Hematopoietic multipotent progenitor cell treated with erythropoietin and hydrocortisone succinate and interleukin-3 and kit ligand, for 15 days (in vitro differentiated cells): ENCODE measurements around the gene KPNA2.
"Not testable (repeated sequence)": the region's sequence is repeated elsewhere in the genome, so short reads cannot be mapped to it uniquely, and the experiment has no call there.

Source experiments
- DNase-seq: peaks from one replicate; pipeline ENCODE4 v3.0.0-alpha.2; 2015; ENCODE audit warnings: low spot score

Gene KPNA2

DNA sequence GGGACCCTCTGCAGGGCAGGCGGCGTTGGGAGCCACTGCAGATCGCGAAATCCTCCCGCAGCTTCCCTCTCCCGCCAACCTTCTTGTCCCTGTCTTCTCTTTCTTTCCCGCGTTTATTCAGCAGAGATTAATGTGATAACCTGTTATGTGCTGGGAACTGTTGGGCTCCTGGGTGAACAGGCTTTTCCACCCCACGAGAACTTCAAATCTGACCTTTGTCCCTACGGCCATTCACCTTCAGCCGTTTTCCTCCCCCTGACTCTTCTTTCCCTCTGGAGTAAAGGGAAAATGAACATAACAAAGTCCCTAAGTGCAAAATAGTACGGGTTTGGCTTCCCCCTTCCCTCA is 15.2 kb upstream of the KPNA2 start:
- DNase-seq = no peak

DNA sequence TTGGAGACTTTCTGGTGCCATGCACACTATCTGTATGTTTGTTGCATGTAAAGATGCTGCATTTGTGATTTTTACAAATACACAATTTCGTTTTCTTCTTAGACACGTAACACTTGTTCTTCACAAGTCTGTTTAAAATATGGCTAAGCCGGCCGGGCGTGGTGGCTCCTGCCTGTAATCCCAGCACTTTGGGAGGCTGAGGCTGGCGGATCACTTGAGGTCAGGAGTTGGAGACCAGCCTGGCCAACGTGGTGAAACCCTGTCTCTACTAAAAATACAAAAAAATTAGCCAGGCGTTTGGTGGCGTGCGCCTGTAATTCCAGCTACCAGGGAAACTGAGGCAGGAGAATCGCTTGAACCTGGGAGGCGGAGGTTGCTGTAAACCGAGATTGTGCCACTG is 14.7 kb upstream of the KPNA2 start:
- DNase-seq = not testable (repeated sequence)

DNA sequence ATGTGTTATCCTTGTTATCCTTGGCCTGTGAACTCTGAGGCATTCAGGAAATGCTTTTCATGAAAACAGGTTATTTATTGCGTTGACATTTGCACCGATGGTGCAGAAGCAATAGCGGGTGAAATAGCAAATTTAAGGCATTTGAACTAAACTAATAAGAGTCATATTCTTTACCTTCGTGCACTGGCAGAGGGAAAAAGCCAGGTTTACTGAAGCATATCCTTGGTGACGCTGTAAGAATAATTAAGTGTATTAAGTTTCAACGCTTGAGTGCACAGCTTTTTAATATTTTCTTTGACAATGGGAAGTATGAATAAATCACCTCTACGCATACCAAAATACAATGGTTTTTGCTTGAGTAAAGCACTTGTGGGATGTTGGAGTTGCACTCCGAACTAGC is 13.6 kb upstream of the KPNA2 start:
- DNase-seq = no peak

DNA sequence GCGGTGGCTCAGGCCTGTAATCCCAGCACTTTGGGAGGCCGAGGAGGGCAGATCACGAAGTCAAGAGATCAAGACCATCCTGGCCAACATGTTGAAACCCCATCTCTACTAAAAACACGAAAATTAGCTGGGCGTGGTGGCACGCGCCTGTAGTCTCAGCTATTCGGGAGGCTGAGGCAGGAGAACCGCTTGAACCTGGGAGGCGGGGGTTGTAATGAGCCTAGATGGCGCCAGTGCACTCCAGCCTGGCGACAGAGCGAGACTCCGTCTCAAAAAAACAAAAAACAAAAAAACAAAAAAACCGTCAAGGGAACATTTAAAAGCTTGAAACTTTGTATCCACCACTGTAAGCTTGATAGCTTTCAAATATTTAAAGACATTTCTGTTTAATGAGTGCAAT is 13.0 kb upstream of the KPNA2 start:
- DNase-seq = not testable (repeated sequence)

DNA sequence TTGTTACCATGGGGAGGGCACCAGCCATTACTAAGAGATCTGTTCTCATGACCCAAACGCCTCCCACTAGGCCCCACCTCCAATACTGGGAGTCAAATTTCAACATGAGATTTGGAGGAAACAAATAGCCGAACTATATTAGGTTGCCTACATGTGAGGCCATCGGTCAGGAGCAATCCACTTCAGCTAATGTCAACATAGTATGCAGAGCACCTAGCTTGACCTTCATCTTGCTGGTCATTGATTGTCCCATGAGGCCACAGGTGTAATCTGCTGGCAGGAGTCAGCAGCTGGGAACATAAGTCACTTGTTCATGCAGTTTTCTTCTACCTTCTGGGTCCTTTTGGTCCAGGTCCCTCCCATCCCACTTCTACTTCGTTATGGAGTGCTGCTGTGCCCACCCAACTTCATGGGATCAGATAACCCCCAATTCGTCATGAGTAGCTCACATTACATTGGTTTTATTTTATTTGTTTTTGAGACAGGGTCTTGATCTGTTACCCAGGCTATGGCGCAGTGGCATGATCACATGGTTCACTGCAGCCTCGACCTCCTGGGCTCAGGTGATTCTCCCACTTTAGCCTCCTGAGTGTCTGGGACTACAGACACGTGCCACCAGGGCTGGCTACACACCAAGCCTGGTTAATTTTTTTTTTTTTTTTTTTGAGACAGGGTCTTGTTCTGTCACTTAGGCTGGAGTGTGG is 5.9 kb upstream of the KPNA2 start:
- no peak for DNase-seq

DNA sequence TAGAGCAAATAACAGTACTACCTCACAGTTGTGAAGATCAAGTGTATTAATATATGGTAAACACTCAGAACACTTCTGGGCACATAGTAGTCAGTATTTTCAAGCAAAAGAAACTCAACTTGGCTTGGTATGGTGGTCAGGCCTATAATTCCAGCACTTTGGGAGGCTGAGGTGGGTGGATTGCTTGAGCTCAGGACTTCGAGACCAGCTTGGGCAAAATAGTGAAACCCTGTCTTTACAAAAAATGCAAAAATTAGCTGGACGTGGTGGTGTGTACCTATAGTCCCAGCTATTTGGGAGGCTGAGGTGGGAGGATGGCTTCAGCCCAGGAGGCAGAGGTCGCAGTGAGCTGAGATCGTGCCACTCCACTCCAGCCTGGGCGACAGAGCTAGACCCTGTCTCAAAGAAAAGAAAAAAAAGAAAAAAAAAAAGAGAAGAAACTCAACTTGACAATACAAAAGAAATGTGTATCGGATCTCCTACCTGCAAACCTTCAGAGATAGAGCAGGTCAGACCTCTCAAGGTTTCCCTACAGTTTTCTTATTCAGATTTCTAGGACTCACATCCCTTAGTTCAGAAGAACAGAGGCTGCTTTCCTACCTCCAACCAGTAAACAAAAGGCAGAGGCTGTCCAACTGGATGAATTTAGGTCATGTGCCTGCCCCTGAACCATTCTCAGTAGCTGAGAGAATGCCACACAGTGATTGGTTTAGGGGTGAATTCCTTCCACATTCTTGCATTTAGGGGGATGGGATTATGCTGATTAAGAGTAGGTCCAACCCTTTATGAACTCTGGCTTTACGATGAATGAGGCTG is 1.7 kb upstream of the KPNA2 start:
- no peak for DNase-seq

DNA sequence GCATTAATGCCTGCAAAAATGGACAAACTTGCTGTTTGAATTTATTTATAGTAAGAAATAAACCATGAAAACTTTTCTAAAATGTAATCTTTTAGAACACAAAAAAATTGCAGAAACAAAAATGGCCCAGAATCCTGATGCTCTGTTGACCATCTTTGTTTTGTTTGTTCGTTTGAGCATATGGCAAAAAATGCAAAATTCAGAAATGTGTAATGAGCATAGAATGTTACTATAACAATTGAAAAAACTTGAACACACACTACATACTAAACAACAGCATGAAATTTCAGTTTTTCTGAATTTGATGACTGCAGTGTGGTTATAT is 1.1 kb upstream of the KPNA2 start:
- no peak for DNase-seq

DNA sequence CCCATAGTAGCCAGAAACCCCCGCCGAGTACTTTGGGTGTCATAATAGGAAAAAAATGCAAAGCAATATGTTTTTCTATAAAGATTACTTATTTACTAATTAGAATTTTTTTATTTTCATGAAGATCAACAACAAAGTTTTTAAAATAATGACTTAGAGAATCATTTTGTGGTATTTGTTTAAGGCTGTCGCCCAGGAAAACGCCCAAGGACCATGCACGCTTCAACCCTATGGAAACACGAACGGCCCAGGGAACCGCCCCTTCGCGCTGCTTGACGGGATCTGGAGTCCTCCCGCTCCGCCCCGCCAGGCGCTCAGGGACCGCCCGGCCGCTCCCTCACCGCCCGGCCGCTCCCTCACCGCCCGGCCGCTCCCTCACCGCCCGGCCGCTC is 408 bp upstream of the KPNA2 start:
- no peak for DNase-seq

DNA sequence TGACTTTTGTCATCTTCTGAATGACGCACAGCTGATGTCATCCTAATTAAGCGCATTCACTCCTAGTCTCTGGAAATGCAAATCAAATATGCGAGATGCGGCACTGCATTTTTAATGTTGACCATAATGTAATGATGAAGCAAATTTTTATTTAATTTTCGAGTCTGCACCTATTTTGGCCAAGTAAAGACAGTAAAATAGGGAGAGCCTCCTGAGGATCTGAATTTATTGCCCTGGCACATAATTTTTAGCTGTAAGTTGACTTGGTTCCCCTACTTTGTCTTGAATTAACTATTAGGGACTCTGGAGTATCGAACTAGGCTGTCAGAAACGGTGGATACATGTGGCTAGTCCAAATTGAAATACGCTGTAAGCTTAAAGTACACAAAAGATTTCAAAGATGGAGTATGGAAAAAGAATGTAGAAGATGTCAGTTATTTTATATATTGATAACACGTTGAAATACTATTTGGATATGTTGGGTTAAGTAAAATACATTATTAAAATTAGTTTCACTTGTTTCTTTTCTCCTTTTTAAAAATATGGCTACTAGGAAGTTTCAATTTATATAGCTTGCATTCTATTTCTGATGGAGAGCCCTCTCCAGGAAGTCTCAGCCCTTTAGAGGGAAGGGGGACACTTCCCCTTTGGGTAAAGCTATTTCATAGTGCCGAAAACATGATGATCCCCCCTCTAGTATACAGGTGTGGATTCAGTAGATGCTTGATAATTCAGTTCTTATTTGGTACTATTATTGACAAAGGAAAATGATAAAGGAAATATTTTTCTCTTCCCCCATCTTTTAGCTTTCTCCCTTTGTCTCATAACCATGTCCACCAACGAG is 991 bp downstream of the KPNA2 start:
- peak; percentile 74 for DNase-seq

DNA sequence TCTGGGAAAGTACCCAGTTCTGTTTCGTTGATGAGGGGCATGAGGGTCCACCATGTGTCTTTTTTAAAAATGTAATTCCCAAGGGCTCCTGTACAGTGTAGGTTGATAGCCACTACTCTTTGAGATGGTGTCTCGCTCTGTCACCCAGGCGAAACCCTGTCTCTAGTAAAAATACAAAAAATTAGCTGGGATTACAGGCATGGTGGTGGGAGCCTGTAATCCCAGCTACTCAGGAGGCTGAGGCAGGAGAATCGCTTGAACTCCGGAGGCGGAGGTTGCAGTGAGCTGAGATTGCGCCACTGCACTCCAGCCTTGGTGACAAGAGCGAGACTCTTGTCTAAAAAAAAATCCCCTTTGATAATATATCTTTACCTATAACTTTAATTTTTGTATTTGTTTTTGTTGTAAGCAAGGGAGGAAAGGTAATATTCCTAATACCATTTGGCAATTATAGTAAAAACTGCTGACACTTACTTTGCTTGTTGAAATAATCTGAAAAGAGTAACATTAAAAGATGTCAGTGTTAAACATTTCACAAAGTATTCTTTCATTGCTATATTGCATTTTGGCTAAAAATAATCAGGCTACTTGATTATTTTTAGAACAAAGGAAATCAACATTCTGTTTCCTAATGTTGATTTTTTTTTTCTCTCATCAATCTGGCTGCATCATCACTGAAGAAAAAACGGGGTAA is 11.8 kb downstream of the KPNA2 start:
- no peak for DNase-seq

DNA sequence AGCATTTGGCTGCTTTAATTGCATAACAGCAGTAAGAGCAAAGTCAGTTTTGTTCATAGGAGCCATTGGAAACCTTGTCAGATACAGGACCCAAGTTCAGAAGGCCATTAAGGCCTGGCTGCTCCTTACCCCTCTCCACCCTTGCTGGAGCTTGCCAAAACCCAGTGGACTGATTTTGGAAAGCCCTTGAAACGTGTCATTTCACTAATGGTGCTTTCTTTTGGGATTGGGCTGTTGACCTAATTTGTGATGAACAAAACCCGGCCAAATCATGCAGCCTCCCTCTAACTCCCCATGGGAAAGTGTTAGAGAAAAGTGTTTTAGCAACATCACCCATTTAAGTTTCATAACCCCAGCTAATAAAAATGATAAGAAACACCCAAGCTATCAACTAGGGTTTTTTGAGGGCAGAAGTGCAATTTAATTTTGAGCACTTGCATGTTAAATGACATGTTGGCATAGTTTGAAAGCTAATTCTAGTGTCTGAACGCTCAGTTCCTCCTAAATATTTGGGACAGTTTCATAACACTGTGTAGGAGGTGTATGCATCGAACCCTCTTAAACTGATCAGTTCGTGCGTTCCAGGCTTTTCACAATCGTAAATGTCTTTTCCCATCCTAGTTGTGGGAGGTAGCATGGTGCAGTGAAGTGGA is 12.5 kb downstream of the KPNA2 start:
- DNase-seq = not testable (repeated sequence)

DNA sequence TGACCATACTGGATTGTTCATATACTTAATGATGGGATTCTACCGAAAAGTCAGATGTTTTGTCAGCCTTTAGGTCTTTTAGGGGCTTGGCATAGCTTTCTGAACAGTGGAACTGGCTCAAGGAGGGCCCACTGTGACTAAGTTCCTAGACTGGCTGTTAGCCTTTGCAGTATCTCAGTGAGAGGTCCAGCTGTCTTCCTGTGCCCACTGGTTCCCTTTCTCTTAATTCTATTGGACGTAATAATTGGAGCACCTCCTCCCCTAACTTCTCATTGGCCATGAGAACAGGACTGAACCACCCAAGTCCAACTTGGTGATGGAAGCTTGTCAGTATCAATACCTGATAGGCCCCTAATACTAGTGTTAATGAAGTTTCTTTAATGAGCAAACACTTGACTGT is 13.5 kb downstream of the KPNA2 start:
- no peak for DNase-seq

DNA sequence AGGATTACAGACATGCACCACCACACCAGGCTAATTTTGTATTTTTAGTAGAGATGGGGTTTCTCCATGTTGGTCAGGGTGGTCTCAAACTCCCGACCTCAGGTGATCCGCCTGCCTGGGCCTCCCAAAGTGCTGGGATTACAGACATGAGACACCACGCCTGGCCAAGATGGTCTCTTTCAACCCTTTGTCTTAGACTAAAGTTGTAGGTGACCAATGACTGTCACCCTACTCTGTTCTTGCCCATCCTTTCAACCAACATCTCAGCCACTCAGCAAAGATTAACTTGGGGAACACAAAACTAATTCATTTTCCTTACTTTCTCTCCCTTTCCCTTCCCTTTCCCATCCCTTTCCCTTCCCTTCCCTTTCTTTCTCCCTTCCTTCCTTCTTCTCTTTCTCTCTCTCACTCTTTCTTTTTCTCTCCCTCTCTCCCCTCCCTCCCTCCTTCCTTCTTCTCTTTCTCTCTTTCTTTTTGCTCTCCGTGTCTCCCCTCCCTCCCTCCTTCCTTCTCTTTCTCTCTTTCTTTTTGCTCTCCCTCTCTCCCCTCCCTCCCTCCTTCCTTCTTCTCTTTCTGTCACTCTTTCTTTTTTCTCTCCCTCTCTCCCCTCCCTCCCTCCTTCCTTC is 14.4 kb downstream of the KPNA2 start:
- not testable (repeated sequence) for DNase-seq

DNA sequence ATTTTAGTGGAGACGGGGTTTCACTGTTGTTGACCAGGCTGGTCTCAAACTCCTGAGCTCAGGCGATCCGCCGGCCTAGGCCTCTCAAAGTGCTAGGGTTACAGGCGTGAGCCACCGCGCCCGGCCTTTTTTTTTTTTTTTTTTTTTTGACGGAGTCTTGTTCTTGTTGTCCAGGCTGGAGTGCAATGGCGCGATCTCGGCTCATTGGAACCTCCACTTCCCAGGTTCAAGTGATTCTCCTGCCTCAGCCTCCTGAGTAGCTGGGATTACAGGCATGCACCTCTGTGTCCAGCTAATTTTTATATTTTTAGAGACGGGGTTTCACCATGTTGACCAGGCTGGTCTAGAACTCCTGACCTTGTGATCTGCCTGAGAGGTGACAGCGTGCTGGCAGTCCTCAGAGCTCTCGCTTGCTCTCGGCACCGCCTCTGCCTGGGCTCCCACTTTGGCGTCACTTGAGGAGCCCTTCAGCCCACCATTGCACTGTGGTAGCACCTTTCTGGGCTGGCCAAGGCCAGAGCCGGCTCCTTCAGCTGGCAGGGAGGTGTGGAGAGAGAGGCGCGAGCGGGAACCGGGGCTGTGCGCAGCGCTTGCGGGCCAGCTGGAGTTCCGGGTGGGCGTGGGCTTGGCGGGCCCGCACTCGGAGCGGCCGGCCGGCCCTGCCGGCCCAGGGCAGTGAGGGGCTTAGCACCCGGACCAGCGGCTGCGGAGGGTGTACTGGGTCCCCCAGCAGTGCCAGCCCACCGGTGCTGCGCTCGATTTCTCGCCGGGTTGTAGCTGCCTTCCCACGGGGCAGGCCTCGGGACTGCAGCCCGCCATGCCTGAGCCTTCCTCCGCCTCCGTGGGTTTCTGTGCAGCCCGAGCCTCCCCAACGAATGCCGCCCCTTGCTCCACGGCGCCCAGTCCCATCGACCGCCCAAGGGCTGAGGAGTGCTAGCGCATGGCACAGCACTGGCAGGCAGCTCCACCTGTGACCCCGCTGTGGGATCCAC is 16.1 kb downstream of the KPNA2 start:
- not testable (repeated sequence) for DNase-seq

DNA sequence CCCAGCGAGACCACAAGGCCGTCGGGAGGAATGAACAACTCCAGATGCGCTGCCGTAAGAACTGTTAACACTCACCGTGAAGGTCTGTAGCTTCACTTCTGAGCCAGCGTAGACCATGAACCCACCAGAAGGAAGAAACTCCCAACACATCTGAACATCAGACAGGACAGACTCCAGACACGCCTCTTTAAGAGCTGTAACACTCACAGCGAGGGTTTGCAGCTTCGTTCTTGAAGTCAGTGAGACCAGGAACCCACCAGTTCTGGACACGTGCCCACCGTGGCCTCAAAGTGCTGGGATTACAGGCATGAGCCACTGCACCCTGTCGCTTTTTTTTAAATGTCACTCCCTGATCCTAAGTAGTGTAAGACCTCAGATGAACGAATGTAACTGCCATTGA is 17.3 kb downstream of the KPNA2 start:
- no peak for DNase-seq

DNA sequence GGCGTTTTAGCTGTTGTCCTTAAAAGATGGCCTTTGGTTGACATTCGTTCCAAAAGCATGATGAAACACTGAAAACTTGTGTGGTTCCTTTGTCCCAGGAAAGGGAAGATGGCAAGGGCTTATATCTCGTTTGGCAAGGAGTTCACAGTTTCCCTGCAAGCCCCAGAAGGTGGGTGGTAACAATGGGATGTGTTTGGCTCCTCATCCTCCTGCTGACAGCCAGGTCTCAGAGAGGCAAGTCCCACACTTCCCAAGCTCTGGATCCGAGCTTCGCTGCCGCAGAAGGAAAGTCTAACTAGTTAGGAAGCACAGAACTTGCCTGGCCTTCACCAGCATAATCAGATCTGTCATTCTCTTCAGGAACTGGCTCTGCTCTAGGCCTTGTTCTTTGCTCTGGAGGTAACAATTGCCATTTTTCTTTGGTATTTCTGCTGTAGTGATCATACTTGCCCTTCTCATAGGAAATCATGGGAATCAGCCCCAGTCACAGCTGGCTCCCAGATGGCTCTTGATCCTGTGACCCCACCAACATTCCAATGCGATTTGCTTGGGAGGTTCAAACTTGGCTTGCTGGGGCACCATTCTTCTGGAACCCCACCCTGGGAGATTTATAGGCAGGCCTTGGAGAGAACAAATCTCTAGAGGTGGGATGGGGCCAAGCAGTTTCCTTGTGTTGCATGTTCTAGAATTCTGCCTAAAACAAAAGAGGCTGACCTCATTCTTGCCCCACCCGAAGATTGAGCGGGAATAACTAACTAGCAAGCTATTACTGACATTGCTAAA is 17.9 kb downstream of the KPNA2 start:
- DNase-seq = no peak

DNA sequence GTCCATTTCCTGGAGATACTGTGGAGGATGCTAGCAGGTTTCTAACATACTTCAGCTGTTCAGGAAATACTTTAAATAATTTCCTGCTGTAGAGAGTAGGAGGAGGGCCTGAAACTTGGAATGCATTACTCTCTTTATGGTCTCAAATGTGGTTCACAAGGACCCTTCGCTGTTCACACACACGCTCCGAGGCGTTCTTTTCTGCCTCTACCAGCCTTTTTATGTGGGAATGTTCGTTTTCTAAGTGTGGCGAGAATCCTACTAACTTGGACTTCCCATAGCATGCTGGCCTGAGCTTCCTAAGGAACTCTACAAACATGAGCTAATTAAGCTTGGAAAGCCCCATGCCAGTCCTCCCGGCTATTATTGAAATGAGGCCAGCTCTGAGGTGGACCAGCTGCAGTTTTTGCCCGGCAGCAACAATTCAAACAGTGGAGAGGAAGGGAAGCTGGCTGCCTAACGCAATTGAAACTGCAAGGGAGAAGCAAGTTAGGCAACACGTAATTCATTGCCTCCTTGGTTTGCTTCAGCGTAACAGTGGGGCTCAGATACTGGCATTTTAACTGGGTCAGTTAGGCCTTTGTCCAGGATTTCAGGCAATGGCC is 18.9 kb downstream of the KPNA2 start:
- DNase-seq = no peak

DNA sequence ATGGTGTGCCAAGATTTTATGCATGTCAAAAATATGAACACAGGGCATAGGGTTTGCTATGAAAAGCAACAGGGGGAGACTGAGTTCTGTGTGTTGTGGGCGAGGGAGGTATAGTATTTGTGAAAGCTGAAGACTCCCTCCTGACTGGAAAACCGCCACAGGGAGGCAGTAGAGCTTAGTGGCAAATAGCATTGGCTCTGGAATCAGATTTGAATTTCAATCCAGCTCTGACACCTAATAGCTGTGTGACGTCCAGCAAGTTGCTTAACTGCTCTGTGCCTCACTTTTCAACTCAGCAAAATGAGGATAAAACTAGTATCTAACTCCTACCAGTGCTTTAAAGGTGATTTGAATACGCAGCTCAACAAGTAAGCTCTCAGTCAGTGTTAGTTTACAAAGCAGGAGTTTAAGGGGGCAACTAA is 22.0 kb downstream of the KPNA2 start:
- no peak for DNase-seq

DNA sequence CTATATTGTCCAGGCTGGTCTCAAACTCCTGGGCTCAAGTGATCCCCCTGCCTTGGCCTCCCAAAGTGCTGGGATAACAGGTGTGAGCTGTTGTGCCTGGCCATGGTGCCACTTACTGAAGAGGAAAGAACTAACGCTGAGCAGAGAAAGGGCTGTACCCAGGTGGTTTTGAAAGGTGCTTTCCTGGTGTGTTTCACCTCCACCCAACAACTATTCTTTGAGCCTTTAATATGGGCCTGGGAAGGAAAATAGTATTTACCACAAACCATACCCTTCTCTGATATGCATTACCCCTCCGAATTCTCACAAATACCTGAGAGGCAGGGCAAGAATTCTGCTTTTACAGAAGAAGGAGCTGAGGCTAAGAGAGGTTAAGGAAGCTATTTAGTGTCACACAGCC is 24.8 kb downstream of the KPNA2 start:
- no peak for DNase-seq
